HG03378 (cell line): ENCODE data around the gene CHRM2.

ENCODE experiments used
- ATAC-seq: cut with Tn5 transposase; IDR thresholded peaks from one replicate; pipeline ENCODE4 v1.9.1; 2021; ENCODE audit warnings: mild to moderate bottlenecking, moderate library complexity; ENCODE audit not compliant: unreplicated experiment

The CHRM2 gene

DNA sequence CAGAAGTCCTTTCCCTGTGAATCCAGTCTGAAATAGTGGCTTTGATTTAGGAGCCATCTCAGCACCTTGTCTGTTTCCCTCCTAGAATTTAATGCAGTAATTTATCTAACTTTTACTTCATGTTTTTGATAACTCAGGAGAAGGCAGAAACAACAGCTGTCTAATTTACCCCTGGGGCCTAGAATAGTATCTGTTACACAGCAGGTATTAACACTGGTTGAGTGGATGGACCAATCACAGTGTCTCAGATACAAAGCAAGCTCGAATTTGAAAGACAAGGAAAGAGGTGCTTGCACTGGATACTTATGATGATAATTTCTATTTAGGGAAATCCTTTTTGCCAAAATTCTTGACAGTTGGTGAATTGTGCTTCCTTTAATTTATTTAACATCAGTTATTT lies 23.4 kb downstream of the CHRM2 start:
- ATAC-seq: no peak

DNA sequence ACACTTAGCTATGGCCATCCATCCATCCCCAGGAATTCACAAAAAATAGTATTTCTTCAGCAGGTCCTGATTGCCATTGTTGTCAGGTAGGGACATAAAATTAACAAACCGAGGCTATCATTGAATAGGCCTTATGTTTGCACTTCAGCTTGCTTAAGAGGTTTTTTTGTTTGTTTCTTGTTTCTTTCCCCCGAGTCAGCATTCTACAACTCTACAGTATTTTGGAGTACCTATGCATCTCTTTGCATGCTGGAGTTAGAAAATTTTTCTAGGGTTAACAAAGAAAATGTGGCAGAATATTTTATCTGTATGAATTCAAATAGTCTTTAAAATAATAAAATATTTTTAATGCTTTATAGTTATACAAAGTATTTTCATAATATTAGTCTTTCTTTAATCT lies 26.3 kb downstream of the CHRM2 start:
- no peak for ATAC-seq

GRCh38 chr7:136897676-136898075 lies 29.2 kb downstream of the CHRM2 start:
- no peak for ATAC-seq

DNA sequence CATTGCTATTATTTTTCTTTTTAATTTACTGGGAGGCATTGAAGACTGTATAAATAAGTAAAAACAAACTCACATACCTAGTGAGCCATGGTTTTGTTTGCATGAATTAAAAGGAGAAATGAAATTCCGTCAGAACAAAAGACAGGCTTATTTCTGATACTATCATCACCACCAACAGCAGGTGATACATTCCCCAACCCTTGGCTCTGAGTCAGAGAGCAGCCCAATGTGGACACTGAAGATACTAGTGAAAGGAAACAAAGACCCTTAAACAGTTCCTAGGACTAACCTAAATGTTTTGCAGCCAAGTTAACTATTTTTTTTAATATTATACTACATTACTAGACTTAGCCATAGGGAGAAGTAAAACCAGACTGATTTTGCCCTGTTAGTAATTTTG lies 31.6 kb downstream of the CHRM2 start:
- ATAC-seq: no peak

- no peak for ATAC-seq
Observed at GRCh38 chr7:136910771-136911170, 42.3 kb downstream of the CHRM2 start.

DNA sequence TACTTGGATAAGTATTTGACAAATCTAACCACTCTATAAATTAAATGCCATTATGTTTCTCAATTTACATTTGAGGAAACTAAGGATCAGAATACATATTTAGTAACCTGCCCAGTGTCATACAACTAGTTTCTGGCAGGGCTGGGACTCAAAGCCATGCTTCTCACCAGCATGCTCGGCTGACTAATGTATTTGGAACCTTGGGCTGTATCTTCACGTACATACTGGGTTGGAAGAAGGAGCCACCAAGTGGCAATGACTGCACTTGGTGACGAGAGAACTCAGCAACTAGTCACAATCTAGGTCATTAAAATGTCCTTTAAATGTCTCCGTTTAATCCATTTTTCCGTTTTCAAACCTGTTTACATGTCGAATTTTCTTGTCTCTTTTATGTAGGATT lies 42.9 kb downstream of the CHRM2 start:
- ATAC-seq: no peak

DNA sequence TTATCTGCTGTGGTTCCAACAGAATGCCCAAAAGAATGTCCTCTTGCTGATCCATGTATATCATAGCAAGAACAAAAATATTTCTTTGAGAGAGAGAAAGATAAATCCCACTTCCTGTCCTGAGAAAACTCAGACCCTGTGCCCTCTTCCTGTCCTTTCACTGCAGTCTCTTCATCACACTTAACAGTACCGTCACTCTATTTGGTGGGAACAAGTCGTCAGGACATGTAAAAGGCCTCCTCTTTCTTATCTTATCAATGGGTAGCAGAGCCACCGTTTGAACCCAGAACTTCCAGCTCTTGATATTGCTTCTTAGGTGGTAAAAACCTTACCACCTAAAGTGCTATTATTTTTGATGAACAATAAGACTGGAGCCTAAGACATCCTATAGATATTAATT lies 43.9 kb downstream of the CHRM2 start:
- no peak for ATAC-seq

- ATAC-seq: no peak
Observed at GRCh38 chr7:136914016-136914415, 45.6 kb downstream of the CHRM2 start.

DNA sequence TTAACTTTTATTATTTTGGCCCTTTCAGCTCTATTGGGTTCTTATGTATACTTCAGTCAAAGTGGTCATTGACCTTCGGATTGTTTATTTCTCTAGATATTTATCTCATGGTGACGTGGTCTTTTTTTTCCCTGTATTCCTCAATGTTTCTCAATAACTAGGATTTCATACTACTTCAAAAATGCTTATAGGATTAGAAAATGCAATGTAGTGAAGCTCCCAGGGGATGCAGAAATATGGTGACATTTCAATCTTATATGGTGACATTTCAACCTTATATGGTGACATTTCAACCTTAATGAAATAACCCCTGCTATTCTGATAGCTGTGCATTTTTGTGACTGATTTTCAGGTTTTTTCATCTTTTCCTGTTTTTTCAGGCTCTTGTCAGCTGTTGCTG lies 51.4 kb downstream of the CHRM2 start:
- no peak for ATAC-seq

- ATAC-seq: no peak
Observed at GRCh38 chr7:136923111-136923667, 54.7 kb downstream of the CHRM2 start.

DNA sequence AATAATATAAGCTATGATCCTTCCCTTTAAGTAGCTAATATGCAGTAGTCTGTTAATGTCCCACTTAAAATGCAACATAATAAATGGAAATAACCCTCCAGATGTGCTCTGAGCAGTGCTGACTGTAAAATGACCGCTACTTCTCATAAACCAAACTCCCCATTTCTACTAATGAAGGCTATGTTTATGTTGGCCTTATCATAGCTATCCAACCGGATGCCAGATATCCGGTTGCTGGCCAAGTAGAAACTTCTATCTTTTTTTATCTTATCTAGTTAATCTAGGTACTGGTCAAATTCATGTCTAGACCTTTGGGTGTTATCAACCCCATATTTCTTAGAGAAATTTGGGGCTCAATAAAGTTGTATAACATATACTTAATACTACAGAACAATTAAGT lies 56.6 kb downstream of the CHRM2 start:
- no peak for ATAC-seq

GRCh38 chr7:136925556-136925955 lies 57.1 kb downstream of the CHRM2 start:
- no peak for ATAC-seq

GRCh38 chr7:136931169-136931867 lies 62.9 kb downstream of the CHRM2 start:
- ATAC-seq: no peak

DNA sequence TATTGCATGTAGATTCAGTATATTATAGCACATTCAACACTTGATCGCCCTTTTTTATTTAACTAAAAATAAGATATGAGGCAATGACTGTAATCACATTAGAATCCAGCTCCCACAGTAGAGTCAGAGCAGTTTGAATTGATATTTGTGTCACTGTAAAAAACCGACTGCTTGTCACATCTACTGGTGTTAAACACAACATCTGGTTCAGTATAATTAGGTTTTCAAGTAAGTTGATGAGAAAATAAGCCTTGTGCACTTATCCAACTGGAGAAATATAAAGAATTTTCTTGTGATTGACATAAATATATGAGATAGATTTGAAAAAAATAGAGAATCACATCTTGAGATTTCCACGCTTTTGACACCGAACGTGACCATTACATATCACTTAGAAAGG lies 69.0 kb downstream of the CHRM2 start:
- no peak for ATAC-seq

- ATAC-seq: no peak
Observed at GRCh38 chr7:136938476-136938875, 70.0 kb downstream of the CHRM2 start.

GRCh38 chr7:136940122-136940521 lies 71.7 kb downstream of the CHRM2 start:
- no peak for ATAC-seq

DNA sequence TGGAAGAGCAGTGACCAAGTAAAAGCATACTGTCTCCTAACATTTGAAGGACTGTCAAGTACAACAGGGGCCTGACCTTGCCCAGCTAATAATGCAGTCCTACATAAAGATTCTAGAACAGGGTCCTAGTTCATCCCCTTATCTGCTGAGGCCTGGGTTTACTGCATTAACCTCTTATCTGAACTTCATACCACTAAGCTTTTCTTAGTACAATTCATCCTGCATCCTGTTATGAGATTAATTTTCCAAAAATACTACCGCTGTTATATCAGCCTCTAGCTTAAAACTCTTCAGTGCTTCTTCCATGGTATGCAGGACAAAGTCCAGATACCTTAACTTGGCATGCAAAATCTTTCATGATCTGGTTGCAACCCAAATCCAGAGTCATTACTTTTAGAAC lies 72.5 kb downstream of the CHRM2 start:
- no peak for ATAC-seq

- no peak for ATAC-seq
Observed at GRCh38 chr7:136941816-136942215, 73.4 kb downstream of the CHRM2 start.

- no peak for ATAC-seq
Observed at GRCh38 chr7:136942401-136942800, 73.9 kb downstream of the CHRM2 start.

DNA sequence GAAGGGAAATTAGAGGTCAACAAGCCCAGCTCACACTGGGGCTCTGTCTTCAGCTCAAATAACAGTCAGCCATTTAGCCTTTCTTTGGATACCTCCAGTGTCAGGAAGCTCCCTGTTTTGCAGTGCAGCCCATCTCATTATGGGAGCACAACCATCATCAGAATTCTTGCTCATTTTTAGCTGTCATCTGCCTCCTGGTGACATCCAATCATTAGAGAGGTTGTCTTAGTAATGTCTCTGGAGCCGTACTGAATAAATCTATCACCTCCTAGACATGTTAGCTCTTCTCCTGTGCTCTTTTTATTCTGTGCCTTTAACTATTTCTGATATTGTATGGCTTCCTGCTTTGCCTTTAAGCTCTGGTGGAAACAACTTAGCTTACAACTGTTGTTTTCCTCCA lies 74.5 kb downstream of the CHRM2 start:
- no peak for ATAC-seq

DNA sequence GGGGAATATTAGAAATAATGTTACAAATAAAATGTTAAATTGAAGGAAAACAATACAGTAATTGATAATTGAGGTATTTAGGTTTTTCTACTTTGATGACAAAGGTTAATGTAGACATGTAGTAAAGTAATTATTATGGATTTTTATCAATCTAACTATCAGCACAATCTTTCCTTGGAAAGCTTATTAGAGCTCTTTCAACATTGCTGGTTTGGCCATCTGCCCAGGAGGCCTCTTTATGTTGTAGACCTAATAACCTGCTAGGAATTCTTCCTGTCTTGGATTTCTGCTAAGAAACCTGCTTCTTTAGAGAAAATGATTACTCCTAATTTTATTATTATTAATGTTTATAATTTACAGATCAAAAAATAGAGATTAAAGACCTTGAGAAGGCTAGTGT lies 78.9 kb downstream of the CHRM2 start:
- no peak for ATAC-seq

DNA sequence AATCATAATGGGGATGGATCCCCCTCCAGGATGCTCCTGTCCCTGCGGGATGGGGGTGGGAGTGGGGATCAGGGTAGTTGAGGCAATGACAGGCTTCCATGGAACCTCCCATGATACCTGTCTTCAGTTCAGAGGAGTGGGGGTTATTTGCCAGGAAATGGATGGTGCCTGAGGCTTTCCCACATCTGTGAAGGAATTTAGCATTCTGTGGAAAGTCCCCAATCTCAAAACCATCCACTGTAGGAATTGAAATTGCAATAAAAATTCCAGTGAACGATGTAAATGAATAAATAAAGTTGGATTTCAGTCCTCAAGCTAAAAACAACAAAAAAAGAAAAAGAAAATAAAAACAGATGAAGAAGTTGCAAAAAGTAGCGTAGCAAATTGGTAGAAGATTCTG lies 81.9 kb downstream of the CHRM2 start:
- no peak for ATAC-seq

- ATAC-seq: no peak
Observed at GRCh38 chr7:136953386-136953785, 84.9 kb downstream of the CHRM2 start.
